HG03060 (cell line): ENCODE measurements around the gene TSPAN4.

Experiments used
- ATAC-seq: cut with Tn5 transposase; IDR thresholded peaks from one replicate; pipeline ENCODE4 v1.9.1; 2021; ENCODE audit warnings: low read depth, moderate number of reproducible peaks; ENCODE audit not compliant: unreplicated experiment

Gene TSPAN4

DNA sequence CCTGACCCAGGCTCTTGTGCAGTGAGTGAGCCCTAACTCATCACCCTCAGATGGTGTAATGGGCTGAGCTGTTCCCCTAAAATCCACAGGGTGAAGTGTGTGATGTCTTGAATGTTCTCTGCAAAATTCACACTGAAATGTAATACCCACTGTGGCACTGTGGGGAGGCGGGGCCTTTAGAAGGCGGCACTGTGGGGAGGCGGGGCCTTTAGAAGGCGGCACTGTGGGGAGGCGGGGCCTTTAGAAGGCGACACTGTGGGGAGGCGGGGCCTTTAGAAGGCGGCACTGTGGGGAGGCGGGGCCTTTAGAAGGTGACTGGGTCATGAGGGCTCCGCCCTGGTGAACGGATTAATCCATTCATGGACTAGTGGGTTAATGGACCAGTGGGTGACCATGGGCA, 34.9 kb downstream of the TSPAN4 start:
- ATAC-seq, result no peak

- no peak for ATAC-seq
Observed at GRCh38 chr11:880447-880846, 37.8 kb downstream of the TSPAN4 start.

DNA sequence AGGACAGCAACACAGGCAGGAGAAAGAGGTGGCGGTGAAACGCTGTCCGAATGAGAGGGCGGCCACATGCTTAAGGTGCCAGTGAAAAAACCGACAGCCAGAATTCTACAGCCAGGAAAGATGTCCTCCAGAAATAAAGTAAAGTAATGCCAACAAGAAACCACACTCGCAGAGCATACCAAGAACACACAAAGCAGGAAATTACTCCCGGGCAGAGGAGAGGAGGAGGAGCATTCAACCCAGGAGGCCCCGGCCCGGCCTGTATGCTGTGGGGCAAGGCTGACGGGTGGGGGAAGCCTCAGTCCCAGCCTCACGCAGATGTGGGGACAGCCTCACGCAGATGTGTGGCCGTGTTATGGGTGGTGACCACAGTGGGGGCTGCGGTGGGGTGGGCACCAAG, 39.9 kb downstream of the TSPAN4 start:
- no peak for ATAC-seq

DNA sequence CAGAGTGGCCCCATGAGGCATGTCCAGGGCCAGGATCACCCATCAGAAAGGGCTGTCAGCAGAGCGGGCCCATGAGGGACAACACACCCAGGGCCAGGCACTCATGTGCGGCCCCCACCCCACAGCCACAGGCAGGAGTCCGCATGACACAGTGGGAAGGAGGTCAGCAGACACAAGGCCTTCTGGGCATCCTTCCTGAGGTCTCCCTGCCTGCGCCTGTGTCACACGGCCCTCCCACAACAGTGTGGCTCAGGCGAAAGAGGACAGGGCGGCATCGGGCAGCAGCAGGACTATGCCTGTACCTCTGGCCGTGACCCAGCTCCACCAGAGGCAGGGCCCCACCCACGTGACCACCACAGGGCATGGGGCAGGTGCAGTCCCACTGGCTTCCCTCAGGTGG, 40.9 kb downstream of the TSPAN4 start:
- ATAC-seq, result no peak

DNA sequence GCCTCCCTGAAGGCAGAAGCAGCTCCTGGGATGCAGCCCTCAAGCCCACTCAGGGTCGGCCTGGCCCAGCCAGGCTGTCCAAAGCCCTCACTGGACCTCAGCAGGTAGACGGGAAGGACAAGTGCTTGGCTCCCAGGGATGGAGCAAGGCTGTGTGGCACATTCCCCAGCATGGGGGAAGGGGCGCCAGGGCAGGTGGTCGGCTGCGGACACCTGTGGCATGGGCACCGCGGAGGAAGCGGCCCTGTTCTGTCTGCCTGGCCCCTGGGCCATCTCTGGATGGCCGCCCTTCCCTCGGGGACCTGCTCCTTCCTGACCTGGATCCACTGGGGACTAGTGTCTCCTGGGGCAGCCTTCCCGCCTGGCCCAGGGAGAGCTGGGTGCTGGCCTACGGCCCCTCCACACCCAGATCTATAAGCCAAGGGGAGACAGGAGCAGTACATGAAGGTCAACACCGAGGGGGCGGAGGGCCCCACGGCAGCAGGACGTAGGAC, 42.0 kb downstream of the TSPAN4 start:
- no peak for ATAC-seq

DNA sequence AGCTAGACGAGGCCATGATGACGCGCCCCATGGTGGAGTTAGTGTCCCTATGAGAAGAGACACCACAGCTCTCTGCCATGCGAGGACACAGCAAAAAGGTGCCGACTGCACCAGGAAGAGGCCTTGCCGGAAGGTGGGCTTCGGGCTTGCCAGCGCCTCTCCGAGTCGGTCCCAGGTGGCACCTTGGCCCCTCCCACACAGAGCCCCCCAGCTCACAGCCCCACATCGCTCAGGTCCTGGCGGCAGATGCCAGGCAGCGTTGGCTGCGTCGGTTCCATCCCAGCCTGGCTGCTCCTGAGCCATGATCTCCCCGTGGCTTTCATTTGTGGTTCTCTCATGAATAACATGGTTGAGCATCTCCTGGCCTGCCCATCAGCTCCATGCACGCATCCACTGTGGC, 43.9 kb downstream of the TSPAN4 start:
- ATAC-seq, result no peak

GRCh38 chr11:887589-887988, 44.9 kb downstream of the TSPAN4 start:
- ATAC-seq, result no peak

DNA sequence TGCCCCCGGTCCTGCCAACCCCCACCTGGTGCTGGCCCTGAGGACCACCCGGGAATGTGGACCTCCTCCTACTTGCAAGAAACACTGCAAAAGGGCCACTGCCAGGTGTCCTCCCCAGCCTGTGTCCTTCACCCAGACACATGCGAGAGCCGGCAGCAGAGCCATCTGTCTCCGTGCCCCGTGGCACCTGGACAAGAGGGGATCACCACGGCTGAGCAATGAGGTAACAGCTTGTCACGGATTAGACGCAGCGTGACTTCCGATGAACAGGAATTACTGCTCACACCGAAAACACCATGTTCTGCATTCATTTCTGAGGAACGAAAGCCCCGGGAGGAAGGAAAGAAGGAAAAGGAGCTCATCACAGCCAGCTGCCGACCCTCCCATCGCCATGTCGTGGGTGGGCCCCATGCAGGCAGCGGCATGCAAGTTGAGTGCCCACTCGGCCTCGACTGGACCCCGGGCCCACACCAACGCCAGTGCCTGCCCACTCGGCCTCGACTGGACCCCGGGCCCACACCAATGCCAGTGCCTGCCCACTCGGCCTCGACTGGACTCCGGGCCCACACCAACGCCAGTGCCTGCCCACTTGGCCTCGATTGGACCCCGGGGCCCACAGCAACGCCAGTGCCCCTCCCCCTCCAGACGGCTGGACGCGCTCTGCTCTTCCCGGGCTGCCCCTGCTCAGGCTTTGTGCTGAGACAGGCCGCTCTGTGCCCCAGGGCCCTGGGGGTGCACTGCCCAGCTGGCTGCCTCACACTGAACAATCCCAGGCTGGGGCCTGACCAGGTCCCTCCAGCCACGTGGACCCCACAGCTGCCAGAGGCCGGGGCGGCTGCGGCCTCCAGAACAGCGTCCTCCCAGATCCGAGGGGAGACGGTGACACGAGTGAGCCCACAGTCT, 45.9 kb downstream of the TSPAN4 start:
- ATAC-seq, result no peak

GRCh38 chr11:889257-889656, 46.6 kb downstream of the TSPAN4 start:
- ATAC-seq, result no peak

DNA sequence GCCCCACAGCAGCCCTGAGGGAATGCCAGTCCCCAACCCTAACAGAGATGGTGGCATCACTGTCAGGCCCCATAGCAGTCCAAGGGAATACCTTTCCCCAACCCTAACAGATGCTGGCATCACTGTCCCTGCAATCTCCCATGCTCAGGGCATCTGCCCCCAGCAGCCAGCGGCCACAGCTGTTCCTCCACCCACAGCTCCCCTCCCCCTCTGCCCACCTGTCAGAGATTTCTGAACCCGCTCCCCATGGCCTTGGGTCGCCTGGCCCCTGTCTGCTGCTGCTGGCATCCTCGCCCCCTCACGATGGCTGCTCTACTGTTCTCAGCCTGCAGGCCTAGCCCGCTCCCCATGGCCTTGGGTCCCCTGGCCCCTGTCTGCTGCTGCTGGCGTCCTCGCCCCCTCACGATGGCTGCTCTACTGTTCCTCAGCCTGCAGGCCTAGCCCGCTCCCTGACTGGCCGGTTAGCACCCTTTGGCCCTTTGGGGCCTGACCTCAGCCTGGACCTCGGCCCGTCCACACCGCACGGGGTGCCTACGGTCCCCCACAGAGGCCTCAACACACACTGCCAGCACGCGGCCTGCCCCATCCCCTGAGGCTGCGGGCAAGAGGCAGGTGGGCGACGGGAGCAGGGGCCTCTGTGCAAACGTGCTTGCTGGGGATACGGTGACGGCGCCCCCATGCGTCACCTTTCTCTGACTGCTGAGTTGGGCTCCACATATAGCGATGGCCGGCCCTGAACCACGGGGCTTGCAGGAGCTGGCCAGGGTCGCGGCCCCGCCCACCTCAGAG, 47.2 kb downstream of the TSPAN4 start:
- ATAC-seq, result no peak

DNA sequence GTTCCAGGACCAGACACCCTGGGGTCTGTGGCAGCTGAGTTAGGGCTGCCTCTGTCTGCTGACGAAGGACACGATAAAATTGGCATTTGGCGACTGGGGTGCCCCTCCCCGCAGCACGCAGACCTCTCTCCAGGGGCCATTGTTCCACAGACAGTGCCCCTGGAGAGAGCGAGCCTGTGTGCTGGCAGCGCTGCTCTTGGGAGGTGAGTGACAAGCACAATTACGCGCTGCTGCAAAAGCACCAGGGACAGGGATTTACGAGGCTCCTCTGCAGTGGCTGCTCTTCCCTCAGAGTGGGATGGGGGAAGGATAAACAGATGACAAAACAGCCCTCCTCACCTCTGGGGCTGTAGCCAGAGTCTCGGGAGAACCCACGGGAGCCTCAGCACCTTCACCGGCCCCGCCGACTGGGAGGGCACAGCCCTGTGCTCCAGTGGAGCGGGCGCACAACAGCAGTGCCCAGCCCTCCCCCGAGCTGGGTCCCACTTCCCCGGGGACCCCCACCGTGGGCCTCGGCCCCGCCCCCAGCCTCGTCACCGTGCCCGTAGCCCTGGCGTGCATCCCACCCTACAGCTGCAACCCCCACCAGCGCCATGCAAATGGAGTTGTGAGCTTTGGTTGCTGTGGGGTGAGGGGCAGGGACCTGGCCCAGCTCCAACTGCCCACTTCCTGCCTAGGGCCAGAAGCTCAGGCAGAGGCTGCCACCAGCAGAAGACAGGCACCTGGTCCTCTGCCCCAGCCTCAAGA, 48.3 kb downstream of the TSPAN4 start:
- ATAC-seq, result no peak

GRCh38 chr11:893008-893654, 50.5 kb downstream of the TSPAN4 start:
- no peak for ATAC-seq

DNA sequence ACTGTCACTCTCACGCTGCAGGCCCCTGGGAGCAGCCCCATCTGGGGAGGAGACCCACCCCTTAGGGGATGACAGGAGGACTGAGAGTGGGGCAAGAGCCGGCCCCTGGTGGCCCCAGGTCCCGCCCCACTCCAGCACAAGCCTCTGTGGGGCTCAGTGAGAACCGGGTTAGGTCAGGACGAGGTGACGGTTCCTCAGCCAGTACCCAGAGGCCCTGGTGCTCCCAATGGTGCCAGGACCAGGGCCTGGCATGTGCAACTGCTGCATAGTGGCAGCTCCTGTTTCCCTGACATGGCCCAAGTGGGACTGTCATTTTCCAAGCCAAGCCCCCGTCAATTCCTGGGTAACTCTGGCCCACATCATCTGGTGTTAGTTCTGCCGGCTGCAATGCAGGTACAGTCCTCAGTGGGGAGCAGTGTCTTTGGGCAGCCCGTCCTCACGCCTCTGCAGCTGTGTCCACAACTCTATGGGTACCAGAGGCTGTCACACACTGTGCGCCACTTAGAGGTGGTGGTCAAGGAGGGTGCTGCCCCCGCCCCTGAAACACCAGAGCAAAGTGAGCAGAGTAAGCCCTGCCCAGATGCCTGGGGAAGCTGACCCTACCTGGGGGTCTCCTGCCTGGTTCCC, 52.0 kb downstream of the TSPAN4 start:
- no peak for ATAC-seq

DNA sequence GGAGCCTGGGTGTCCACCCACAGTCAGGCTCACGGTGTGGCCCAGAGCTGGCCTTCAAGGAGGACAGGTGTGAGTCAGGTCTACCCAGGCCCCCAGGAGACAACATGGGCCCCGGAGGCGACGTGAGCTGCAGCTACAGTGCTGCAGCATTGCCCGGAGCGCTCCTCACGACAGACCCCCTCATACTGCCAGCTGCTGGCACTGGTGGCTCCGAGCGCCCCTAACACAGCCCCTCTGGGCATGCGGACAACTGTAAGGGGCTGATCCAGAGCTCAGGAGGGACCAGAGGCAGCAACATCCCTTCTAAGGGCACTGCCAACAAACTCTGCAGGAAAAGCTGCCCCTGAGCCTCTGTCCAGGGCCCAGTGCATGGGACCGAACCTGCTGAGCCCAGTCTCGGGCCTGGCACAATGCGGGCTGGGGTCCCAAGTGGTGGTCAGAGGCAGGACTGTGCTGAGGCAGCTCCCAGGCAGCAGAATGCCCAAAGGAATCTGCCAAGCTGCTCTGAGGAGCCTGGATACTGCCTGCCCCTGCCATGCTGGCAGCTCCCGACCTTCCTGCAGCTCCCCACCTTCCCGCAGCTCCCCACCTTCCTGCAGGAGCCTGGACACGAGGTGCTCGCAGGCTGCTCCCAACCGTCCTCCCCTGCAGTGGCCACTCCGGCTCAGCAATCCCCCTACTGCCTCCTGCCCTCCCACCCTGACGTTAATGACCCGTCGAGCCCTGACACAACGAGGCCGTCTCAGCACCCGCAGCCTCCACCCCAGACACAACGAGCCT, 52.9 kb downstream of the TSPAN4 start:
- ATAC-seq, result no peak

- no peak for ATAC-seq
Observed at GRCh38 chr11:897253-898142, 54.8 kb downstream of the TSPAN4 start.

GRCh38 chr11:898143-898511, 55.5 kb downstream of the TSPAN4 start:
- ATAC-seq, result no peak

DNA sequence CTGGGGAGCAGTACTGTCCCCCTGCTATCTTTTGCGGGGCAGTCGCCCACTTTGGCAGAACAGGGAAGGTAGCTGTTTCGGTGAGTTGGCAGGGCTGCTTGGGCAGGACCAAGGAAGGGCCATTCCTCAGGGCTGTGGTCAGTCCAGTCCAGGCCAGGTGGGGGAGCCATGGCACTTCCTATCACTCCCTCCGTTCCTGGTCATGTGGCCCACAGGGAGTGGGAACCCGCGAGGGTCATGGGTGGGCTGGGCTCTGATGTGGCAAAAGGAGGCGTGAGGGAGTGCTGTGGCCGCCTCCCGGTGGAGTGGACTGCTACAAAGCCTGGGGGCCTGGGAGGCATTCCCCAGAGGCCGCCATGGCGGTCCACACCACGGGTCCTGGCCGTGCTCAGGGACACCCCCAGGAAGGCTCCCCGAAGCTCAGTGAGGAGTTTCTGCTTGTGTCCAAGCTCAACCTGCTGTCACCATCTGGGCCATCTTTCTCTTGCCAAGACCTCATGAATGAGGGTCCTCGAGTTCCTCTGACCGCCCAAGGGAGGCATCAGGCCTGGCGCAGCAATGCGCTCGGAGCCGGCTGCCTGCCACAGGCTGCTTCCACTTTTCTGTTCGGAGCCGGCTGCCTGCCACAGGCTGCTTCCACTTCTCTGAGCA, 56.0 kb downstream of the TSPAN4 start:
- no peak for ATAC-seq

- ATAC-seq, result no peak
Observed at GRCh38 chr11:899724-900123, 57.1 kb downstream of the TSPAN4 start.
